Neutrophil (primary cell): ENCODE data around the gene GPSM1.

Experiments used
- H3K27ac ChIP-seq: fragments of 200-600 bp; sonication (generic); 2 replicates; pipeline ENCODE4 v1.5.1; 2016; ENCODE audit warnings: mild to moderate bottlenecking, moderate library complexity
- H3K27me3 ChIP-seq: fragments of 200-600 bp; sonication (generic); 2 replicates; pipeline ENCODE4 v1.6.0; 2016; ENCODE audit warnings: mild to moderate bottlenecking
- H3K36me3 ChIP-seq: fragments of 200-600 bp; sonication (generic); 2 replicates; pipeline ENCODE4 v1.5.1; 2017
- H3K4me1 ChIP-seq, 2 experiments: fragments of 200-600 bp in 1 of 2; sonication (generic) in 1 of 2; 1 replicate in 1 of 2; 2 replicates in 1 of 2; pipeline versions ENCODE4 v1.5.1 to v1.6.1; 2013 to 2016; ENCODE audit warnings: low read depth in 1 of 2, low read length in 1 of 2, mild to moderate bottlenecking in 1 of 2, moderate library complexity in 1 of 2; ENCODE audit not compliant: control insufficient read depth in 1 of 2, insufficient read depth in 1 of 2
- H3K4me3 ChIP-seq, 2 experiments: fragments of 200-600 bp in 1 of 2; sonication (generic) in 1 of 2; 1 replicate in 1 of 2; 2 replicates in 1 of 2; pipeline ENCODE4 v1.5.1; 2013 to 2016; ENCODE audit warnings: low read depth in 1 of 2, low read length in 1 of 2, mild to moderate bottlenecking in 1 of 2, moderate library complexity in 1 of 2
- H3K9me3 ChIP-seq: fragments of 200-600 bp; sonication (generic); 2 replicates; pipeline ENCODE4 v1.5.1; 2016
- TF ChIP-seq, protein P1 (sequence below): fragments of 200-600 bp; sonication (generic); IDR thresholded peaks from 2 replicates; pipeline ENCODE4 v1.5.1; 2016; ENCODE audit warnings: antibody characterized with exemption

The GPSM1 gene

GRCh38 chr9:136308702-136309053, 18.7 kb upstream of the GPSM1 start:
- Histone ChIP-seq H3K27me3 (peaks cover 69% of the 10 kb centered on the region), H3K4me1 (no peaks in the 10 kb centered on the region), H3K9me3 (no peaks in the 10 kb centered on the region), H3K4me3 (no peak overlapping the region), H3K27ac (no peak overlapping the region), H3K36me3 (no peaks in the 10 kb centered on the region)
- TF ChIP-seq, protein P1, sequence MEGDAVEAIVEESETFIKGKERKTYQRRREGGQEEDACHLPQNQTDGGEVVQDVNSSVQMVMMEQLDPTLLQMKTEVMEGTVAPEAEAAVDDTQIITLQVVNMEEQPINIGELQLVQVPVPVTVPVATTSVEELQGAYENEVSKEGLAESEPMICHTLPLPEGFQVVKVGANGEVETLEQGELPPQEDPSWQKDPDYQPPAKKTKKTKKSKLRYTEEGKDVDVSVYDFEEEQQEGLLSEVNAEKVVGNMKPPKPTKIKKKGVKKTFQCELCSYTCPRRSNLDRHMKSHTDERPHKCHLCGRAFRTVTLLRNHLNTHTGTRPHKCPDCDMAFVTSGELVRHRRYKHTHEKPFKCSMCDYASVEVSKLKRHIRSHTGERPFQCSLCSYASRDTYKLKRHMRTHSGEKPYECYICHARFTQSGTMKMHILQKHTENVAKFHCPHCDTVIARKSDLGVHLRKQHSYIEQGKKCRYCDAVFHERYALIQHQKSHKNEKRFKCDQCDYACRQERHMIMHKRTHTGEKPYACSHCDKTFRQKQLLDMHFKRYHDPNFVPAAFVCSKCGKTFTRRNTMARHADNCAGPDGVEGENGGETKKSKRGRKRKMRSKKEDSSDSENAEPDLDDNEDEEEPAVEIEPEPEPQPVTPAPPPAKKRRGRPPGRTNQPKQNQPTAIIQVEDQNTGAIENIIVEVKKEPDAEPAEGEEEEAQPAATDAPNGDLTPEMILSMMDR = no peak

GRCh38 chr9:136309101-136309801, 18.1 kb upstream of the GPSM1 start:
- no peaks in the 10 kb centered on the region for H3K9me3 ChIP-seq
- peaks cover 69% of the 10 kb centered on the region for H3K27me3 ChIP-seq
- no peaks in the 10 kb centered on the region for H3K36me3 ChIP-seq
- TF ChIP-seq, protein P1 = no peak
- H3K4me1 ChIP-seq = no peaks in the 10 kb centered on the region
- no peak overlapping the region for H3K4me3 ChIP-seq
- H3K27ac ChIP-seq = no peak overlapping the region

DNA sequence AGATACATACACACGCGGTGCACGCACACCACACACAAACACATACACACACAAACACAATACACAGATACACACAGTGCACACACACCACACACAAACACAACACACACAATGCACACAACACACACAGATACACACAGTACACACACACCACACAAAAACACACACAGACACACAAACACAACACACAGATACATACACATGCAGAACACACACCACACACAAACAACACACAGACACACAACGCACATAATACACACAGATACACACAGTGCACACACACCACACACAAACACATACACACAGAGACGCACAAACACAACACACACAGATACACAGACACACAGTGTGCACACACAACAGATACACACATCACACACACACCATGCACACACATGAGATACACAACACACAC, 17.5 kb upstream of the GPSM1 start:
- peaks cover 69% of the 10 kb centered on the region for H3K27me3 ChIP-seq
- no peaks in the 10 kb centered on the region for H3K4me1 ChIP-seq
- no peak overlapping the region for H3K27ac ChIP-seq
- TF ChIP-seq, protein P1 = no peak
- no peaks in the 10 kb centered on the region for H3K9me3 ChIP-seq
- no peak overlapping the region for H3K4me3 ChIP-seq
- no peaks in the 10 kb centered on the region for H3K36me3 ChIP-seq

- H3K36me3 ChIP-seq = no peaks in the 10 kb centered on the region
- H3K4me3 ChIP-seq = no peak overlapping the region
- H3K4me1 ChIP-seq = no peaks in the 10 kb centered on the region
- no peak overlapping the region for H3K27ac ChIP-seq
- TF ChIP-seq, protein P1 = no peak
- H3K9me3 ChIP-seq = no peaks in the 10 kb centered on the region
- peaks cover 63% of the 10 kb centered on the region for H3K27me3 ChIP-seq
Observed at GRCh38 chr9:136310273-136311030, 16.9 kb upstream of the GPSM1 start.

- no peaks in the 10 kb centered on the region for H3K4me1 ChIP-seq
Observed at GRCh38 chr9:136311051-136312008, 16.0 kb upstream of the GPSM1 start.

More at GRCh38 chr9:136311051-136312008, 16.0 kb upstream of the GPSM1 start:
- H3K4me3 ChIP-seq = no peak overlapping the region
- H3K9me3 ChIP-seq = no peaks in the 10 kb centered on the region
- TF ChIP-seq, protein P1 = no peak
- no peaks in the 10 kb centered on the region for H3K36me3 ChIP-seq
- H3K27ac ChIP-seq = no peak overlapping the region
- H3K27me3 ChIP-seq = peaks cover 54% of the 10 kb centered on the region
